SH-SY5Y (cell line): Measurements from ENCODE around the gene PYGO2.

Source experiments
- GATA2 ChIP-seq: IDR thresholded peaks from 2 replicates; pipeline ENCODE4 v1.6.1; 2011; ENCODE audit warnings: mild to moderate bottlenecking, low read depth, low read length
- GATA3 ChIP-seq: IDR thresholded peaks from 2 replicates; pipeline ENCODE4 v1.6.1; 2011; ENCODE audit warnings: low read depth, mild to moderate bottlenecking, low read length, moderate library complexity

GRCh38 chr1:154911691-154912550 is 49.7 kb downstream of the PYGO2 start:
- TF ChIP-seq GATA2 (no peak), GATA3 (no peak)
